ENCODE measurements around the gene APBA2. TPM values are rescaled to one million over a fixed set of nuclear protein-coding genes. Genes with fewer than 3 reads are reported as not detected.

APBA2 gene
- total and polyA plus RNA-seq, 11 donors = 0.16 to 1.3 (median 0.40) TPM; not detected in 2

DNA sequence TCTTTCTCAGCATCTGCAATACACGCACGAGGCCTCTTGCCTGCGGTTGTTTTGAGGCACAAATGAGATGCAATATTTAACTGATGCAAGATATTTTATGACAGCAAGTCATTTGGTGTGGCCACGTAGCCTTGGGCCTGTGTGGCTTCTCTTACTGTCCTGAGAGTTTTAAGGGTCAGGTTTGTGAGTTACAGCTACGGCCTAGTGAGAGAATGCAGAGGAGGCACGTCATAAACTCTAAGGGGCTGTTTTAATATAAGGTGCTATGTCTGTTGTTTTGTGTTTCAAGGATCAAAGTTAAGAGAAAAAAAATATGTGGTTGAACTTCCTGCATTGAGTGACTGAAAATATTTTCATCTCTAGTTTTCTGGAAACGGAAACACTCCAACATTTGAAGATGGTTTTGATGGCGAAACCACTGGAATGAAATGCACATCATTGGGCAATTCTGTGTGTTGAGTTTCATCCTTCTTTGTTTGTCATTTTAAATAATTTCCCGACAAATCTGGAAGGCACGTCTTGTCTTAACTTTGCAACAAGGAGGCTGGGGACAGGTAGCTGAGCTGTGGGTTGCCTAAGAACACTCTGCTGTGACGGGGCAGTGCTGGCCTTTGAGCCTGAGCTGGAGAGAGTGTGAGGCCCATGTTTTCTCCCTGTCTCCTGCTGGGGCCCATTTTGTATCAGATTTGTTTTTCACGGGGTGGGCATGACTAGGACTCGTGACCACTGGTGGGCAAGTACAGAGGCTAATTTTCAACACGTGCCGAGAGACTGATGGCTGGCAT is 5.1 kb downstream of the APBA2 start:
- Histone ChIP-seq H3K9me3 (no peaks in the 10 kb centered on the region), H3K4me1 (peaks cover 0 to 9% (median 0%) of the 10 kb centered on the region in 12 donors), H3K27me3 (peaks cover 4 to 23% (median 12%) of the 10 kb centered on the region in 9 donors), H3K27ac (no peak overlapping the region), H3K4me3 (no peak overlapping the region), H3K36me3 (no peaks in the 10 kb centered on the region)
- 84 to 89% (median 87%) methylated on average over 15 of the region's 15 CpGs for WGBS, 4 donors
- ATAC-seq (no peak), DNase-seq (no peak)
- TF ChIP-seq POLR2A (IDR thresholded peaks at IDR 0.05) = no peak
- TF ChIP-seq, protein P1, sequence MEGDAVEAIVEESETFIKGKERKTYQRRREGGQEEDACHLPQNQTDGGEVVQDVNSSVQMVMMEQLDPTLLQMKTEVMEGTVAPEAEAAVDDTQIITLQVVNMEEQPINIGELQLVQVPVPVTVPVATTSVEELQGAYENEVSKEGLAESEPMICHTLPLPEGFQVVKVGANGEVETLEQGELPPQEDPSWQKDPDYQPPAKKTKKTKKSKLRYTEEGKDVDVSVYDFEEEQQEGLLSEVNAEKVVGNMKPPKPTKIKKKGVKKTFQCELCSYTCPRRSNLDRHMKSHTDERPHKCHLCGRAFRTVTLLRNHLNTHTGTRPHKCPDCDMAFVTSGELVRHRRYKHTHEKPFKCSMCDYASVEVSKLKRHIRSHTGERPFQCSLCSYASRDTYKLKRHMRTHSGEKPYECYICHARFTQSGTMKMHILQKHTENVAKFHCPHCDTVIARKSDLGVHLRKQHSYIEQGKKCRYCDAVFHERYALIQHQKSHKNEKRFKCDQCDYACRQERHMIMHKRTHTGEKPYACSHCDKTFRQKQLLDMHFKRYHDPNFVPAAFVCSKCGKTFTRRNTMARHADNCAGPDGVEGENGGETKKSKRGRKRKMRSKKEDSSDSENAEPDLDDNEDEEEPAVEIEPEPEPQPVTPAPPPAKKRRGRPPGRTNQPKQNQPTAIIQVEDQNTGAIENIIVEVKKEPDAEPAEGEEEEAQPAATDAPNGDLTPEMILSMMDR (IDR thresholded peaks at IDR 0.05) = no peak
- intact Hi-C loops (cut with DNase I) = no loop called here

DNA sequence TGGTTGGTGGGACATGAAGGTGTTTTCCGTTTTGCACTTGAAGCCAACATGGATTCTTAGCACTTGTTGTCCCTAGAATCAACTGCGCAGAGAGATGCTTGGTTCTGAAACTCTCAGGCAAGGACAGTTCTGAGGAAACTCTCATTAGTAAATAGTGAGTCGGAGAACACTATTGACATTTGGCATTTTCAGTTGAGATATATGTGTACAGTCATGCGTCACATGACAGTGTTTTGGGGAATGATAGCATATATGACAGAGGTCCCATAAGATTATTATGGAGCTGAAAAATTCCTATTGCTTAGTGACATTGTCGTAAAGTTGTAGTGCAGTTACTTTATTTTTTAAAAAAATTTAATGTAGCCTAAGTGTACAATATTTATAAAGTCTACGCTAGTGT is 5.8 kb downstream of the APBA2 start:
- Histone ChIP-seq H3K27me3 (peaks cover 3 to 17% (median 6%) of the 10 kb centered on the region in 9 donors), H3K9me3 (no peaks in the 10 kb centered on the region), H3K36me3 (no peaks in the 10 kb centered on the region), H3K27ac (no peak overlapping the region), H3K4me1 (peaks cover 0 to 4% (median 0%) of the 10 kb centered on the region in 12 donors), H3K4me3 (no peak overlapping the region)
- 87 to 94% (median 93%) methylated on average over 6 of the region's 6 CpGs for WGBS, 4 donors
- ATAC-seq = no peak
- no peak for DNase-seq
- intact Hi-C loops (cut with DNase I) = no loop called here
- TF ChIP-seq POLR2A (IDR thresholded peaks at IDR 0.05) = no peak
- TF ChIP-seq, protein P1 (IDR thresholded peaks at IDR 0.05) = no peak

DNA sequence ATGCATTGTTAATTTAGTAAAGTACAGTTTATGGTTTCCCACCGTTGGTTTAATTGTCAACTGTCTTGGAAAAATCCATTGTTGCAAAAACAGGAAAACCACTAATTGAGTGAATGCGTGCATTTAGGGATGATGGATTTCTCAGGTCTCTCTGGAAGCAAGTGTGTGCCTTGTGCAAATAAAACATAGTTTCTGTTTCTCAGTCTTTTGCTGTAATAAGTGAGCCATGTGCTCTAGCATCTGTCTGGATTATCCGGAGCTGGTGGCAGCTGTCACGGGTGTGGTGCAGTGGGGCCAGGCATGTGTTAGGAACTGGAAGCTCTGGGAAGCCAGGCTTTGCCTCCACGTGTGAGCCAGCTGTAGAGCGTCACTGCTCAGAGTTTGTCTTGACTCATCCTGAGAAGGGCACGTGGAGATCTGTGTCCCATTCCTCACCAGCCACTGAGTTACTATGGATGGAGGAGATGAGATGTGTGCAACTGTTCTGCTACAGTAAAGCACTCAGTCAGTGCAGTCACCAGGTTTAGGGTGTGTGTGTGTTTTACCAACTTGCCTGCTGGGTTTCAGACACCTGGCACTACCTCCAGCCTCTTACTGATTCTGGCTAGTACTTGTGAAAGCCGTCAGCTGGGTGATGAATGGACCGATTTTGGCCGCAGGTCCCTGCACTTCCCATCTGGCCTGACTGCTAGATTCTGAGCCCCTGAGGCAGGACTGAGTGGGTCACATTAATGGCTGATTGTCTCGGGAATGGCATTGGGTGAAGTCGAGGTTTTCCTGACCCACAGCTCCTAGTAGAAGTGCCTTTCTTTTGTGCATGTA is 7.2 kb downstream of the APBA2 start:
- 56 to 73% (median 64%) methylated on average over 12 of the region's 12 CpGs for WGBS, 4 donors
- no peak for ATAC-seq
- no peak for TF ChIP-seq POLR2A (IDR thresholded peaks at IDR 0.05)
- TF ChIP-seq, protein P1 (IDR thresholded peaks at IDR 0.05) = no peak

DNA sequence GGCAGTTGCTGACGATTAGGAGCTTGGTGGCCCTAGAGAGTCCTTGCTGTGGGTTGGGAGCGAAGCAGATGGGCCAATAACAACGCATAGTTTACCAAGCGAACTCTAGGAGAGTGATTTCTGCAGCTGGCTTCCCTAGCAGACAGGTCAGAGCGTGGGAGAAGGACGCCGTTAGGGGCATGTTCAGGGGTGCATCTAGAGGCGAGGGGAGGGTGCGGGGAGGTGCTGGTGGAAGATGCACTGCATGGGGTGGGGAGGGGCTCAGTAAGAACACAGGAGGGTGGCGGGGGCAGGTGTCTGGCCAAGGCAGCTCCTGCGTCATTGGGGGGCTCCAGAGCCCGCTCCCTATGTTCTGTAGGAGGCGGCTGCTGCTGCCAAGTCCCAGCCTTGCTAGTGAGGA is 8.9 kb downstream of the APBA2 start:
- no peaks in the 10 kb centered on the region for H3K9me3 ChIP-seq
- DNase-seq = no peak
- no peaks in the 10 kb centered on the region for H3K36me3 ChIP-seq
- H3K4me1 ChIP-seq = no peaks in the 10 kb centered on the region
- TF ChIP-seq POLR2A (IDR thresholded peaks at IDR 0.05) = no peak
- TF ChIP-seq, protein P1 (IDR thresholded peaks at IDR 0.05) = no peak
- no peaks in the 10 kb centered on the region for H3K27me3 ChIP-seq
- no peak overlapping the region for H3K27ac ChIP-seq
- intact Hi-C loops (cut with DNase I) = no loop called here
- ATAC-seq = no peak
- no peak overlapping the region for H3K4me3 ChIP-seq
- WGBS, 4 donors = 83 to 89% (median 88%) methylated on average over 13 of the region's 13 CpGs

More for the DNA sequence above, 7.2 kb downstream of the APBA2 start:
- Histone ChIP-seq H3K9me3 (no peaks in the 10 kb centered on the region), H3K4me1 (no peaks in the 10 kb centered on the region), H3K27ac (no peak overlapping the region), H3K36me3 (no peaks in the 10 kb centered on the region), H3K4me3 (no peak overlapping the region), H3K27me3 (peaks cover 0 to 4% (median 0%) of the 10 kb centered on the region in 9 donors)
- intact Hi-C loops (cut with DNase I) = no loop called here
- DNase-seq = no peak

Measured in heart left ventricle (tissue), 16 donors.